ENCODE results near the gene NEURL1B. TPM values are rescaled to one million over a fixed set of nuclear protein-coding genes. Genes with fewer than 3 reads are reported as not detected.

Gene NEURL1B
- polyA plus RNA-seq, 1 donor from 2014 or later = 12.7 TPM

GRCh38 chr5:172672681-172673080 lies 31.6 kb downstream of the NEURL1B start:
- Histone ChIP-seq H3K4me2 (ENCODE audit: low read length) (no peak overlapping the region), H3K27ac (ENCODE audit: low read length) (no peak overlapping the region), H3F3A (ENCODE audit: insufficient read depth, low read length, poor library complexity, severe bottlenecking) (no peaks in the 10 kb centered on the region), H2AFZ (ENCODE audit: low read depth, low read length) (no peak overlapping the region), H3K9ac (ENCODE audit: low read length) (no peak overlapping the region), H3K4me3 (ENCODE audit: low read length) (no peak overlapping the region), H3K27me3 (ENCODE audit: insufficient read depth, low read depth, low read length) (no peaks in the 10 kb centered on the region), H3K9me3 (ENCODE audit: low read length) (no peaks in the 10 kb centered on the region), H3K36me3 (ENCODE audit: insufficient read depth, low read length) (no peaks in the 10 kb centered on the region), H3K79me2 (replicated peaks; ENCODE audit: insufficient read depth, low read length) (no peaks in the 10 kb centered on the region), H3K9me2 (ENCODE audit: insufficient read depth, low read length) (no peaks in the 10 kb centered on the region), H4K20me1 (ENCODE audit: insufficient read depth) (no peaks in the 10 kb centered on the region)
- TF ChIP-seq SMC3 (conservative IDR thresholded peaks at IDR 0.05; ENCODE audit: poor library complexity) = no peak
- TF ChIP-seq EZH2 (IDR thresholded peaks at IDR 0.05; ENCODE audit: borderline replicate concordance, insufficient read depth, low read length, poor library complexity, severe bottlenecking) = no peak
- no peak for TF ChIP-seq EP300 (conservative IDR thresholded peaks at IDR 0.05; ENCODE audit: poor library complexity, severe bottlenecking)
- TF ChIP-seq, protein P1, sequence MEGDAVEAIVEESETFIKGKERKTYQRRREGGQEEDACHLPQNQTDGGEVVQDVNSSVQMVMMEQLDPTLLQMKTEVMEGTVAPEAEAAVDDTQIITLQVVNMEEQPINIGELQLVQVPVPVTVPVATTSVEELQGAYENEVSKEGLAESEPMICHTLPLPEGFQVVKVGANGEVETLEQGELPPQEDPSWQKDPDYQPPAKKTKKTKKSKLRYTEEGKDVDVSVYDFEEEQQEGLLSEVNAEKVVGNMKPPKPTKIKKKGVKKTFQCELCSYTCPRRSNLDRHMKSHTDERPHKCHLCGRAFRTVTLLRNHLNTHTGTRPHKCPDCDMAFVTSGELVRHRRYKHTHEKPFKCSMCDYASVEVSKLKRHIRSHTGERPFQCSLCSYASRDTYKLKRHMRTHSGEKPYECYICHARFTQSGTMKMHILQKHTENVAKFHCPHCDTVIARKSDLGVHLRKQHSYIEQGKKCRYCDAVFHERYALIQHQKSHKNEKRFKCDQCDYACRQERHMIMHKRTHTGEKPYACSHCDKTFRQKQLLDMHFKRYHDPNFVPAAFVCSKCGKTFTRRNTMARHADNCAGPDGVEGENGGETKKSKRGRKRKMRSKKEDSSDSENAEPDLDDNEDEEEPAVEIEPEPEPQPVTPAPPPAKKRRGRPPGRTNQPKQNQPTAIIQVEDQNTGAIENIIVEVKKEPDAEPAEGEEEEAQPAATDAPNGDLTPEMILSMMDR (IDR thresholded peaks at IDR 0.05; ENCODE audit: poor library complexity, severe bottlenecking) = no peak
- TF ChIP-seq, protein P2, sequence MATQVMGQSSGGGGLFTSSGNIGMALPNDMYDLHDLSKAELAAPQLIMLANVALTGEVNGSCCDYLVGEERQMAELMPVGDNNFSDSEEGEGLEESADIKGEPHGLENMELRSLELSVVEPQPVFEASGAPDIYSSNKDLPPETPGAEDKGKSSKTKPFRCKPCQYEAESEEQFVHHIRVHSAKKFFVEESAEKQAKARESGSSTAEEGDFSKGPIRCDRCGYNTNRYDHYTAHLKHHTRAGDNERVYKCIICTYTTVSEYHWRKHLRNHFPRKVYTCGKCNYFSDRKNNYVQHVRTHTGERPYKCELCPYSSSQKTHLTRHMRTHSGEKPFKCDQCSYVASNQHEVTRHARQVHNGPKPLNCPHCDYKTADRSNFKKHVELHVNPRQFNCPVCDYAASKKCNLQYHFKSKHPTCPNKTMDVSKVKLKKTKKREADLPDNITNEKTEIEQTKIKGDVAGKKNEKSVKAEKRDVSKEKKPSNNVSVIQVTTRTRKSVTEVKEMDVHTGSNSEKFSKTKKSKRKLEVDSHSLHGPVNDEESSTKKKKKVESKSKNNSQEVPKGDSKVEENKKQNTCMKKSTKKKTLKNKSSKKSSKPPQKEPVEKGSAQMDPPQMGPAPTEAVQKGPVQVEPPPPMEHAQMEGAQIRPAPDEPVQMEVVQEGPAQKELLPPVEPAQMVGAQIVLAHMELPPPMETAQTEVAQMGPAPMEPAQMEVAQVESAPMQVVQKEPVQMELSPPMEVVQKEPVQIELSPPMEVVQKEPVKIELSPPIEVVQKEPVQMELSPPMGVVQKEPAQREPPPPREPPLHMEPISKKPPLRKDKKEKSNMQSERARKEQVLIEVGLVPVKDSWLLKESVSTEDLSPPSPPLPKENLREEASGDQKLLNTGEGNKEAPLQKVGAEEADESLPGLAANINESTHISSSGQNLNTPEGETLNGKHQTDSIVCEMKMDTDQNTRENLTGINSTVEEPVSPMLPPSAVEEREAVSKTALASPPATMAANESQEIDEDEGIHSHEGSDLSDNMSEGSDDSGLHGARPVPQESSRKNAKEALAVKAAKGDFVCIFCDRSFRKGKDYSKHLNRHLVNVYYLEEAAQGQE (IDR thresholded peaks at IDR 0.05; ENCODE audit: borderline replicate concordance) = no peak
- no peak for TF ChIP-seq TAF1 (IDR thresholded peaks at IDR 0.05; ENCODE audit: low read depth)
- no peak for TF ChIP-seq RAD21 (conservative IDR thresholded peaks at IDR 0.05)
- no peak for TF ChIP-seq MXI1 (conservative IDR thresholded peaks at IDR 0.05; ENCODE audit: poor library complexity, severe bottlenecking)
- no peak for TF ChIP-seq POLR2AphosphoS5 (IDR thresholded peaks at IDR 0.05)

- Histone ChIP-seq H3K4me2 (ENCODE audit: low read length) (no peak overlapping the region), H2AFZ (ENCODE audit: low read depth, low read length) (no peak overlapping the region), H3F3A (ENCODE audit: insufficient read depth, low read length, poor library complexity, severe bottlenecking) (no peaks in the 10 kb centered on the region), H3K9me2 (ENCODE audit: insufficient read depth, low read length) (no peaks in the 10 kb centered on the region), H3K9me3 (ENCODE audit: low read length) (no peaks in the 10 kb centered on the region), H3K27ac (ENCODE audit: low read length) (no peak overlapping the region), H3K4me3 (ENCODE audit: low read length) (no peak overlapping the region), H3K79me2 (replicated peaks; ENCODE audit: insufficient read depth, low read length) (no peaks in the 10 kb centered on the region), H3K9ac (ENCODE audit: low read length) (no peak overlapping the region), H4K20me1 (ENCODE audit: insufficient read depth) (no peaks in the 10 kb centered on the region), H3K27me3 (ENCODE audit: insufficient read depth, low read depth, low read length) (no peaks in the 10 kb centered on the region), H3K36me3 (ENCODE audit: insufficient read depth, low read length) (no peaks in the 10 kb centered on the region)
- no peak for TF ChIP-seq POLR2AphosphoS5 (IDR thresholded peaks at IDR 0.05)
- no peak for TF ChIP-seq MXI1 (conservative IDR thresholded peaks at IDR 0.05; ENCODE audit: poor library complexity, severe bottlenecking)
- TF ChIP-seq SMC3 (conservative IDR thresholded peaks at IDR 0.05; ENCODE audit: poor library complexity) = no peak
- no peak for TF ChIP-seq RAD21 (conservative IDR thresholded peaks at IDR 0.05)
Measured at GRCh38 chr5:172674155-172674554, 33.1 kb downstream of the NEURL1B start.
